HG03159 (cell line): ENCODE data around the gene IRF2BP2.
A peak's percentile ranks its signal among the peaks of the same experiment; 100 is the strongest.
"Not testable (repeated sequence)": the region's sequence is repeated elsewhere in the genome, so short reads cannot be mapped to it uniquely, and the experiment has no call there.

Experiments
- ATAC-seq: cut with Tn5 transposase; IDR thresholded peaks from one replicate; pipeline ENCODE4 v1.9.1; 2021; ENCODE audit warnings: mild to moderate bottlenecking, moderate library complexity; ENCODE audit not compliant: unreplicated experiment

IRF2BP2 gene

GRCh38 chr1:234602334-234603220 lies 7.4 kb downstream of the IRF2BP2 start:
- ATAC-seq, result no peak

DNA sequence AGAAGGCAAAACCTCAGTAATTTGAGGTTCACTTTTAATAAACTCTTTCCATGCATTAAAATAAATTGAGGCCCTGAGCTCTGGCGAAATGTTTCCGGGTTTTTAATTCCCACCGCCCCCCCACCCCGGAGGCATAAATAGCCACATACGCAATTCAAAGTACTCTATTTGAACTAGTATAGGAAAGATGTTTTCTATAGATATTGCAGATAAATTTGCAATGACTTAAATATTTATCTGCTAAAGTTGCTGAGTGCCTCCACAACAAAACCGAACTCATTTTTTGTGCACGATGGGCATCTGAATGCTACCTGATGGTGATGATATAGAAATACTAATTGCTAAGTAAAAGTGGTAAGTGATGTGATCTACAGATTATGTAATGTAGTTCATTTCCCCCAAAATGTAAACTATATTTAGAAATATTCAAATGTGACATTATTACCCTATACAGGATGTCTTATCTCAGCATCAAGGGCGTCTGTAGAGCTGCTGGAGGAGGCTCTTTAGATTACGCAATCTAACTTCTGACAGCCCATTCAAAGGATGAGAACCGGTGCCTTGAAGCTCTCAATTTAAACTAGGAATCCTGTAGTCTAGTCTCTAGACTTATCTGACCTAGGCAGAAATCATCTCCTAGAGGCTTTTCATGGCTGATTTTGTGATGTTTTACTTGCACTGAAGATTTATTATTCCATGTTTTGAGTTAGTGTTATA lies 8.5 kb downstream of the IRF2BP2 start:
- no peak for ATAC-seq

DNA sequence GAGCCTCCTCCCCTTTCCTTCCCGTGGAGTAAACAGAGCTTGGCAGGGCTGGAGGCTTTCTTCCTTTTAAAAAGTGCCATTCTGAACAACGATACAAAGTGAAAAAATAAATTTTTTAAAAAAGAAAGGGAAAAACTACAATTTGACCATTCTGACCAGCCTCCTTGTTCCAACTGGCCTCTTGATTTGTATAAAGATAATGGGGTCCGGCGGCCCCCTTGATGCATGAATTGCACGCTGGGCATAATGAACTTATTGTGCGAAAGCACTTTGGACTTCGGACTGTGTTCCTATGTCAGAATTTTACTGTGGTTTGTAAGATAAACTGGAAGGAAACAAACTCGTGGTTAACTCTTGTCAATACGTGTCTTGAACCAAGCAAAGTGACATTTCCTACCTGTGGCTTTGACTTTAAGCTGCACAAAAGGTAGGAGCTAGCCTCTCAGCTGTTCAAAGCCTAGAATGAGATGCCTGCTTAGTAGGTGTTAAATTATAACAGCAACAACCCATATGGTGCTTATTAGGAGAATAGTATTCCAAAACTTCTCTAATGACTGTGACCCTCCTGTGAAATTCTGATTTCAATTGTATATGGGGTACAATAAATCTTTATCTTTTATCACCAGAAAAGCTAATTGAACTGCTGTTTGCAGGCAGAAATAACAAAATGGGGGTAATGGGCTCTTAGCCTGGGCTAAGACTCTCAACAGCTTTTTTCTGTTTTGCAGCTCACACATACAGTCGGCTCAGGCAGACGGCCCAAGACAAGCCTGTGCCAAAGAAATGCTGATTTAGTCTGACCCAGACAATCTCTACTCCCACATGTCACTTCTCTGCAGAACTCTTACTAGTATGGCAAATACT lies 9.3 kb downstream of the IRF2BP2 start:
- ATAC-seq, result no peak

DNA sequence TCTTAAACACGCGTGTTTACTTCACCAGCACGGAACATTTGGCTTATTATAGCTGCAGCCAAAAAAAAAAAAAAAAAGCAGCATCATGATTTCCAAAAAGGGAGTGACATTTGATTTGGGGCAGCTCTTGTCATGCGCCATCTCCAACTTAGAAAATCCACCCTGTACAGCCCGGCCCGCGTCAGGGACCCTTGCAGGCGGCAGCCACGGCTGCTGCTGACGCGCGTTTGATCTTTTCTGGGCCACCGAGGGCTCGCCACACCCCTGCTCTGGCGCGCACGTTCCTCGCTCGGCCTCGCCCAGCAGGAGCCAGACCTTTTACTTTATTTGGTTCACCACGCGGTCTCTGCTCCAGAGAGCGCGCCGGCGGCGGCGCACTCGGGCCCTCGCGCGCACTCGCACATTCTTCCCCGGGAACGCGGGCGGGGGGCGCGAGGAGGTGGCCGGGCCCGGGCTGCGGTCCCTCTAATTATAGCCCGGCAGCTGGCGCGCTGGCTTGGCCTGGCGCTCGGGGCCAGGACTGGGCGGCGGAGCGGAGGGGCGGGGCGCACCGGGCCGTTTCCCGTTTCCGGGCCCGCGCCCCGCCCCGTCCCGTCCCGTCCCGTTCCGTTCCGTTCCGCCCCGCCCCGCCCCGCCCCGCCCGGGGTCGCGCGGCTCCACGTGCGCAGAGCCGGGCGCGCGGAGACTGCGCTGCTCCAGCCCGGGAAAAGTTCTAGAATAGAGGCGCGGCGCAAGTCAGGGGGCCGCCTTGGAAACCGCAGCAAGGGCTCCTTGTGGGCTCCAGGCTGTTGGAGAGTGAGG lies 10.2 kb downstream of the IRF2BP2 start:
- ATAC-seq, result peak; percentile 65

DNA sequence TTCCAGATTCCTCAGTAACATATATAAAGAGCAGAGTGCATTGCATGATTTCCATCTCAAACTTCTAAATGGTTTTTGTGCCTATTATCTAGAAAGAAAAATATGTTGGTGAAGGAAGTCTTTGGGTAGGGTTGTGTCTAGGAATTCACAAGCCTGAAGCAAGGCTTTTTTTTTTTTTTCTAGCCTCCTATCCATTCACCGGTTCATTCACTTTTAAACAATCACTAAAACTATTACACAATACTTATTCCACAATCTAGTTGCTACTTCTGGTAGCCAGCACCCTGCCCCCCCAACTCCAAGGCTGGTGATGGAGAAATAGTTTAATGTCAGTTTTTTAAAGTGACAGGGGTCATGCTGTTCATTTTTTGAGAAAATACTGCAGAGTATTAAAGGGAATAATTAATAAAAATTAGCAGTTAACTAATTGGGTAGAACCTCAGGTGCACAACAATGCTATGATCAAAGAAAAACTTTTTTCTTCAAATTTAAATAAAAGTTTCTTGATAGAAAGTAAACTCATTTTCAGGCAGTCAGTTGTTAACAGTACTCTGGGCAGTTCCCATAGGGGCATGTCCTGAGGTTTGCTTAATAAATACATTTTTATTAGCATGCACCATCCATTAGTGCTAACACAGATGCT lies 10.9 kb downstream of the IRF2BP2 start:
- no peak for ATAC-seq

GRCh38 chr1:234597894-234598293 lies 12.1 kb downstream of the IRF2BP2 start:
- no peak for ATAC-seq

DNA sequence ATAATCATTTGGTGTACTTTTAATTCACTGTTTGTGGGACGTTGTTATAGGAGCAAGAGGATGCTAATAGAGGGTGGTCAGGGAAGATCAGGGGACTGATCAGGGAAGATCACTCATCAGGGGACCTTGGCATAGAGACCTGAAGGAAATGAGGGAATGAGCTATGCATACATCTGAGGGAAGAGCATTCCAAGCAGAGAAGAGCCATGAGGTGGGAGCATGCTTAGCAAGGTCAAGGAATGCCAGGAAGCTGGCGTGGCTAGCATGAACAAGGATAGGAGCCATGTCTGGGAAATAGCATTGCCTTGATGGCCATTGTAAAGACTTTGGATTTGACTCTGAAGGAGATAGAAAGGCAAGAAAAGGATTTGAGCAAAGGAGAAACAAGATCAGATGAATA lies 14.1 kb downstream of the IRF2BP2 start:
- no peak for ATAC-seq

DNA sequence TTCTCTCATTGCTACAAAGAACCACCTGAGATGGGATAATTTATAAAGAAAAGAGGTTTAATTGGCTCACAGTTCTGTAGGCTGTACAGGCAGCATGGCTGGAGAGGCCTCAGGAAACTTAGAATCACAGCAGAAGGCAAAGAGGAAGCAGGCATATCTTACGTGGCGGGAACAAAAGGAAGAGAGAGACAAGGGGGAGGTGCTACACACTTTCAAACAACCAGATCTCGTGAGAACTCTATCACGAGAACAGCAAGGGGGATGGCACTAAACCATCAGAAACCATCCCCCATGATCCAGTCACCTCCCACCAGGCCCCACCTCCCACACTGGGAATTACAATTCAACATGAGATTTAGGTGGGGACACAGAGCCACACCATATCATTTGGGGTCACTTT lies 15.4 kb downstream of the IRF2BP2 start:
- ATAC-seq, result not testable (repeated sequence)

DNA sequence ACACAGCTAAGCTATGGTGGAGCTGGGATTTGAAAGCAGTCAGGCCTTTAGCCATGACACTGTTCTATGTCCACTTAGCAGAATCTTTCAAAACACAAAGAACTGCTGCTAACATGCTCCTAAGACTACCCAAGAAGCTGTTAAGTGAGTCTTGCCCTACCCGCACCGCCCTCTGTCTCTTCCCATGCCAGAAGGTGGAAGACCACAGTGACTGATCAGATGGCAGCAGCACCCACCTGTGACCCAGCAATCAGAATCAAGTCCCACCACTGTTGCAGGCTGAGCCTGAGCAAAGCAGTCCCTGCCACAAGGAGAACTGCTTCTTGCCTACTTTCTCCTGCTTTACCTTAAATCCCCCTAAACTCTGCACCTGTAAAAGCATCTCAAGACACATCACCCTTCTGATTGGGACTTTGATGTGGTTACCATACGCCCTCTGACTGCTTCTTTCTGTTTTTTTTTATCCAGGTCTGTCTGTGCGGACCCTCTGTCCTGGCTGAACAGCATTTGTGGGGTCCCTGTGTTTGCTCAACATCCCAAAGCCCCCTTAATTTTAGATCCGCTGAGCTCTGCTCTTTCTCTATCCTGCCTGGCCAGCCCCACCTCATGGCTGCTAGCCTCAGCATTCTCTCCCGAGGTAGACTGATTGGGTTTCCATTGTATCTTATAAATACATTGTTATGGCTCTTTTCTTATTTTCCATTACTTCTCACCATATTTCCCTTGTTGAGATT lies 16.0 kb downstream of the IRF2BP2 start:
- ATAC-seq, result no peak

DNA sequence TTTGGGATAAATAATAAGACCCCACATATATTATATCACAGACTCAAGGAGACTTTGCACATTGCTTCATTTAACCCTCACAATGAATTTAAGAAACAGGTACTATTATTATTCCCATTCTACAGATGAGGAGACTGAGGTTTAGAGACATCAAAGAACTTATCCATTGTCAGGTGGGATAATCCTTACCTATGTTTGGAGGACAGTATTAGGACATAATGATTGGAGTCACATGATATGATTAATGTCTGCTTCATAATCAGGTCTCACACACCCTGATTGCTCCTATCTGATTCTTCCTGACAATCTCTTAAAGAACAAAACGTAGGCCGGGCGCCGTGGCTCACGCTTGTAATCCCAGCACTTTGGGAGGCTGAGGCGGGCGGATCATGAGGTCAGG lies 16.9 kb downstream of the IRF2BP2 start:
- ATAC-seq, result no peak

- ATAC-seq, result no peak
These were observed 17.7 kb downstream of the IRF2BP2 start for GRCh38 chr1:234592240-234592639.

DNA sequence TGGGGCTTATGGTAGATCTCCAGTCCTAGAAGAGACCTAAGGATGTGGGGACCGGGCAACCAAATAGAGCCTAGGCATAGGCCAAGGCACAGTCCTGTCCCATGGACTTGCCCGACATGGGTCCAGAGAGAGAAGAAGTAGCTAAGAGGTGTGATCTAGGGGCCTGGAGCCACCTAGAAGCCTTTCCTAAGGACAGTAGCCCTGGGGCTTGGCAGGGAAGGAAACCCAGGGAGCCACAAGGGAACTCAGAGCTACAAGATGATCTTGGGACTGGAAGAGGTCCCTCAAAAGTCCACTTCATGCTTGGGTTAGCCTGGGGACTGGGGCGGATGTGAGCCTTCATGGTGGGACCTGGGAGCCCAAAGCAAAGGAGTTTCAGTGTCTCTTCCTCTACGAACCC lies 18.8 kb downstream of the IRF2BP2 start:
- no peak for ATAC-seq

DNA sequence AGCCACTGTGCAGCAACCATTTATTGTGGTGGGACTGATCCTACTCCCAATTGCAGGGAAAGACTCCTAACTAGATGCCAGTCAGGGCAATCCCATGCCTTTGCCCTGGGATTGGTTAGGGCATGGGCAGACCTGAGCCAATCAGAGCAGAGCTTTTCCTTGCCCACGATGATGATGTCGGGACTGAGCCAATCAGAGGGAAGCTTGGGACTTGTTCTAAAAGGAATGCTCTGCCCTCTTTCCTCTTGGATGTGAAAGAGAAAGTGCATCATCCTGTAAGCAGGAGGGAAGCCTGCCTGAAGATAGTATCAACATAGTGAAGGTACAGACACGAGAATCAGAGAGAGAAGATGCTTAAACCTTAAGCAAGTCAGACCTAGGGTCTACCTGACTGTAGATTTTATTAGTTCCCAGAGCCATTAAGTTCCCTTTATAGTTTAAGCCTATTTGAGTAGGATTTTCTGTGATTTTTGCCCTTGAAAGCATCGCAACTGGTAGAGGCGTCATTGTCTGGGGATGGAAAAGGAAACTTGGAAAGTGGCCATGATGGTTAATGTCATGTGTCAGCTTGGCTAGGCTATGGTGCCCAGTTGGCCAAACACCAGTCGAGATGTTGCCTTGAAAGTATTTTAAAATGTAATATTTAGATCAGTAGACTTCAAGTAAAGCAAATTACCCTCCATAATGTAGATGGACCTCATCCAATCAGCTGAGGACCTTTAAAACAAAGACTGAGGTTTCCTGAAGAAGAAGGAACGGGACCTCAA lies 19.9 kb downstream of the IRF2BP2 start:
- no peak for ATAC-seq

- no peak for ATAC-seq
These were observed 20.7 kb downstream of the IRF2BP2 start for GRCh38 chr1:234589064-234589800.

GRCh38 chr1:234588386-234588785 lies 21.6 kb downstream of the IRF2BP2 start:
- ATAC-seq, result no peak

- no peak for ATAC-seq
These were observed 23.0 kb downstream of the IRF2BP2 start for GRCh38 chr1:234586892-234587485.

- ATAC-seq, result no peak
These were observed 23.7 kb downstream of the IRF2BP2 start for GRCh38 chr1:234586304-234586703.
